HT-29 (cell line): ENCODE data around the gene WNK2. TPM values are rescaled to one million over a fixed set of nuclear protein-coding genes. Genes with fewer than 3 reads are reported as not detected.
A peak's percentile ranks its signal among the peaks of the same experiment; 100 is the strongest.

Experiments
- DNase-seq: peaks from one replicate; pipeline ENCODE4 v3.0.0-alpha.2; 2015; ENCODE audit warnings: low spot score
- total RNA-seq: library from RNA; depleted of rRNA; stranded (reverse); fragments of >200 nt; shearing (Covaris generic); gene quantifications from 2 replicates; pipeline ENCODE4 v1.2.3, GENCODE V29; 2014

The WNK2 gene
- total RNA-seq, 1 experiment from 2014 or later: 28.6 TPM

GRCh38 chr9:93198838-93199625 is 15.1 kb downstream of the WNK2 start:
- DNase-seq: no peak

DNA sequence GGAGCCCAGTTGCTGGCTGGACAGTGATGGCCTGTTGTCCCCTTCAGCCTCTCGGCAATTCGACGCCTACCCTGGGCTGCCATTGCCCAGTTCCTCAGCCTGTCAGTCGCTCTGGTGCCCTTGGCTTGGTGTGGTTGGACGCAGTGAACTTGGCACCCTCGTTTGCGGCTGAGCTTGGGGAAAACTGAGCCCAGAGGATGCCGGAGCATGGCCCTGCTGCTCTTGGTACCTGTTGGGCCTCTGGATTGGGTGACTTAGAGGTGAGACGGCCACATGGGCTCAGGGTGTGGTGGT is 16.5 kb downstream of the WNK2 start:
- no peak for DNase-seq

GRCh38 chr9:93200989-93201334 is 17.0 kb downstream of the WNK2 start:
- DNase-seq: no peak

DNA sequence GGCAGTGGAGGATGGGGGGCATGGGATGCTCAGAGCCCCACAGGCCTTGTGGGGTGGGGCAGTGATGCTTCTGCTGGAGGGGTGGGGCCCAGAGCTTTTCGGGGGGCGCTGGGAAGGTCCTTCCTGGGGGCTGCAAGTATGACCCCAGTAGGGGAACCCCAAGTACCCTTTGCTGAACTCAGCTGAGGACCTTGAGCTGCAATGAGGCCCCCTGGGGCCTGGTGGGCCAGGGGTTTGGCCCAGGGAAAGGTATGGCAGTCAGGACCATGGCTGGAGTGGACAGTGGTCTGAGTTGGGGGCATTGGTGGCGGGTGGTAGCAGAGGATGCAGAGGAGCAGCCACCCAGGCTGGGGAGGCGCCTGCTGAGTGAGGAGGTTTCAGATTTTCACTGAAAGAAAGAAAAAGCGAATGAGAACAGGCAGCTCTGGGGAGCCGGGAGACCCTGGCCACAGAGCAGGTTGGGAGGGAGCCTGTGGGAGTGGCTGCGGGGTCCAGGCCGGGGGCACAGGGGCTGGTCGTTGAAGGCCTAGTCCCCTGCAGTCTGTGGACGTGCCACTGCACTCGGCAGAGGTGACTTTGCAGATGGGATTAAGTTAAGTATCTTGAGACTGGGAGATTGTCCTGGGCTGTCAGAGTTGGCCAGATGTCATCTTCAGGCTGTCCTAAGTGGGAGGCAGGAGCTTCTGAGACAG is 19.2 kb downstream of the WNK2 start:
- no peak for DNase-seq

GRCh38 chr9:93203718-93204469 is 20.0 kb downstream of the WNK2 start:
- DNase-seq: no peak

- no peak for DNase-seq
Observed at GRCh38 chr9:93204470-93205043, 20.6 kb downstream of the WNK2 start.

GRCh38 chr9:93205045-93205768 is 21.3 kb downstream of the WNK2 start:
- DNase-seq: no peak

DNA sequence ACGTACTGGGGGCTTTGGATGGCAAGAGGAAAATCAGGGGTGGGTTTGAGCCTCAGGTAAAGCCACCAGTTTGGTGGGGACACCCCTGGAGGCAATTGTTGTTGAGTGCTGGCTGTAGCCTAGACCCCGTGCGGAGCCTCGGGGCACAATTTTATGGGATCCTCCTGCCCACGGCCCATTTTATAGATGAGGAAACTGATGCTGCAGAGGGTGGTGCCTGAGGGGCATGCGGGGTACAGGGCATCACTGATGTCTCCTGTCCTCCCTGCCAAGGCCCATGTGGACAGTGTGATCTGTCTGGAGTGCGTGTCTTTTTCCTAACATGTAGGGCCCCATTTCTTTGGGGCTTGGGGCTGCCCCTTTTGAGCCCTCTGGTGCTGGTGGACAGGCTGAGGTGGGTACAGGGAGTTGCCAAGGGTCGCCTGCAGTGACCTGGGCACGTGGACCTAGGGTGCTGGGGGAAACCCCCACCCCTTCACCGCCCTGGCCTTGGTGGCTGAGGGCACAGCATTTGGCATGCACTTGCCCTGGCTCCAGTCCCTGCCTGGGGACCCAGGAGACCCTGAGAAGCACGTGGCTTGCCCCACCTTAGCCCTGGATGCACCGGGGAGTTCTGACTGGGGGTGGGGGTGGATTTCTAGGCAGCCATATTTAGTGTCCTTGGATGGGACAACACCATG is 22.1 kb downstream of the WNK2 start:
- DNase-seq: no peak

- DNase-seq: no peak
Observed at GRCh38 chr9:93206576-93207155, 22.7 kb downstream of the WNK2 start.

- no peak for DNase-seq
Observed at GRCh38 chr9:93207326-93207814, 23.4 kb downstream of the WNK2 start.

DNA sequence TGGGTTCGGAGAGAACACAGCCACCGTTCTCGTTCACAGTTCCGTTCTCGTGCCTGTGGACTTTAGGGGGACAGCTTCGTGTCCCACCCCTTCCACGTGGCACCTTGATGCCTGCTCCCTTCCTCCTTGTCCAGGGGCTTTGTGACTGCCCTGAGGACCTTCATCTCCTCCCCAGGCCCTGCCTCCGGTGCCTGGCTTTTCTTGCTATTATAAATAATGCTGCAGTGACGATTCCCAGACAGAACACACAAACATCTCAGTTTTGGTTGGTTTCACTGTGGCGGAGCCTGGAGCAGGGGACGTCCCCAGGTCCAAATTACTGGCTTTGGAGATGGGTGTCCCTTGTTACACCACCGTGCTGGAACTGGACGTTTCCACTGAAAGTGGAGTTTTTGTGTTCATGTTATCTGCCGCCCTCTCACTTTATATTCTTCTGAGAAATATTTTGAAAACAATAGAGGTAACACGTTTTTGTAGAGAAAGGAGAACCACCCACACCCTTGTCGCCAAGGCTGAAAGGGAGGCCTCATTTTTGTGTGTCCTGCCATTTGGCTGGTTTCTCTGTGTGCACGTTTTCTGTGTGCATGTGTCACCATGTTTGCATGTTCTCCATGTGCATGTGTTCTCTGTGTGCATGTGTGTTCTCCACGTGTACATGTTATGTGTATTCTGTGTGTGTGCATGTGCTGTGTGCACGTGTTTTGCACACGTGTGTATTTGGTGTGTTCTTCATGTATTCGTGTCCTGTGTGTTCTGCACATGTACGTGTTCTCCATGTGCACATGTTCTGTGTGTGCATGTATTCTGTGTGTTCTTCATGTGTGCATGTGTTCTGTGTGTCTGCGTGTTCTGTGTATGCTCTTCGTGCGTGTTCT is 24.2 kb downstream of the WNK2 start:
- DNase-seq: no peak

- peak; percentile 78 for DNase-seq
Observed at GRCh38 chr9:93209097-93209496, 25.2 kb downstream of the WNK2 start.

- no peak for DNase-seq
Observed at GRCh38 chr9:93209576-93210323, 25.8 kb downstream of the WNK2 start.

DNA sequence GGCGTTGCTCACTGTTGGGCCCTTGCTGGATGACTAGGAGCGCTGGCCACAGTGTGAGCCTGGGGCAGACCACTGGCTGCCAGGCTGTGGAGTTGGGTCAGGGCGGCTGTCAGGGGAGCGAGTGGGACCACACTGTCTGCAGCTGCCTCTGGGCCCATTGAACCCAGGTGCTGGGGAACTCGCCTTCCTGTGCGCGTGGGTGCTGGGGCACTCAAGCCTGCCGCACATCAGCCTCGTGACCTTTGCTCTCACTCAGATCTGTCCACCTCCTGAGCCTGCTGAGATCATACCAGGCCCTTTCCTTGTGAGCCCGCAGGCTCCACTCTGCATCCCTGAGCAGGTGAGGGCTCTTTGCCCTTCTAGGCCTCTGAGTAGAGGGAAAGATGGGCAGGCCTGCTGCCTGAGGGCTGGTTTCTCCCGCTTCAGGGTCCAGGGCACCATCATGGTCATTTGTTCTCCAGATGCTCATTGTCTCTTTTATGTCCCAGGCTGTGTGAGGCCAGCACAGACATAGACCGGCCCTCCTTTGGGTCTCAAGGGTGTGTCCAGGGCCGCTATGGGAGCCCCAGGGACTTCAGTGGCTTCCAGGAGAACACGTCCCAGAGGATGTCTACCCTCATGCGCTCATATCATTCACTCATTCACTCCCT is 26.5 kb downstream of the WNK2 start:
- no peak for DNase-seq

DNA sequence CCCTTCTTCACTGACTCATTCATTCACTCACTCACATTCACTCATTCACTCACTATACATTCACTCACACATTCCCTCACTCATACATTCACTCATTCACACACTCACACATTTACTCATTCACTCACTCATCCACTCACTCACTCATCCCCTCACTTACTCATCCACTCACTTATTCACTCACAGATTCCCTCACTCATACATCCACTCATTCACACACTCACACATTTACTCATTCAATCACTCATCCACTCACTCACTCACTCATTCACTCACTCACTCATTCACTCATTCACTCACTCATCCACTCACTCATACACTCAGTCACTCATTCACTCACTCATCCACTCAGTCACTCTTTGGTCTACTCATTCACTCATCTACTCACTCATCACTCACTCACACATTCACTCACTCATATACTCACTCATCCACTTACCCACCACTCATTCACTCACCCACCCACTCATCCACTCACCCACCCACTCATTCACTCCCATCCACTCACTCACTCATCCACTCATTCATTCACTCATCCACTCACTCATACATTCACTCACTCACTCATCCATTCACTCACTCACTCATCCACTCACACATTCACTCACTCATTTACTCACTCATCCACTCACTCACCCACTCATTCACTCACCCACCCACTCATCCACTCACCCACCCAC is 27.2 kb downstream of the WNK2 start:
- DNase-seq: no peak

DNA sequence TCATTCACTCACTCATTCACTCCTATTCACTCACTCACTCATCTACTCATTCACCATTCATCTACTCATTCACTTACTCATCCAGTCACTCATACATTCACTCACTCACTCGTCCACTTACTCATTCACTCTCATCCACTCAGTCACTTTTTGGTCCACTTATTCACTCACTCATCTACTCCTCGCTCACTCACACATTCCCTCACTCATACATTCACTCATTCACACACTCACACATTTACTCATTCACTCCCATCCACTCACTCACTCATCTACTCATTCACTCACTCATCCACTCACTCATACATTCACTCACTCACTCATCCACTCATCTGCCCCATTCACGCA is 27.7 kb downstream of the WNK2 start:
- DNase-seq: no peak

DNA sequence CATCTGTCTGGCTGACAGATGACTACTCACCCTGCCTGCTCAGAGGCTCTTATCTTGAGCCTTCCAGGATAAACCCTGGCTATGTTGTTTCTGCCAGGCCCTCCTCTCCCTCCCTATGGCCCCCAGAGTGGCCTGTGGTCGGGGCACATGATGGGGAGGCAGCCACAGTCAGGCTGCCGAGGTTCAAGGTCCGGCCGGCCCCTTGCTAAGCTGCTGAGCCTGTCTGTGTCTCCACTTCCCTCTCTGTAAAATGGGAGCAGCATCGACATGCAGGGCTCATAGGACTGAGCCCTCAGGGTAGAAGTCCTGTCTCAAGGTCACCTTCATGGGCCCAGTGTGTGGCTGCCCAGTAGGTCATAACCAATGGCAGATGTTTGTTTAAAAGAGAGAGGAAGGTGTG is 28.5 kb downstream of the WNK2 start:
- DNase-seq: no peak

GRCh38 chr9:93216073-93216365 is 32.1 kb downstream of the WNK2 start:
- no peak for DNase-seq
